MM.1S (cell line): Measurements from ENCODE around the gene PACRG.

Source experiments
- DNase-seq: peaks from one replicate; pipeline ENCODE4 v3.0.0-alpha.2; 2015
- H2AFZ ChIP-seq: fragments of 300-600 bp; sonication (generic); 2 replicates; pipeline ENCODE4 v1.6.0; 2016; ENCODE audit warnings: antibody characterized with exemption, low read length
- H3F3A ChIP-seq: fragments of 300-600 bp; sonication (generic); 2 replicates; pipeline ENCODE4 v1.6.1; 2016; ENCODE audit warnings: mild to moderate bottlenecking, antibody characterized with exemption, low read length, moderate library complexity, mixed read lengths; ENCODE audit not compliant: insufficient read depth
- H3K27ac ChIP-seq: fragments of 300-600 bp; sonication (generic); 2 replicates; pipeline ENCODE4 v1.5.1; 2016; ENCODE audit warnings: mild to moderate bottlenecking, low read length
- H3K27me3 ChIP-seq: fragments of 300-600 bp; sonication (generic); replicated peaks from 2 replicates; pipeline ENCODE4 v1.6.0; 2016; ENCODE audit warnings: low read length; ENCODE audit not compliant: insufficient read depth
- H3K36me3 ChIP-seq: fragments of 300-600 bp; sonication (generic); replicated peaks from 2 replicates; pipeline ENCODE4 v1.6.1; 2016; ENCODE audit warnings: mild to moderate bottlenecking, low read length, mixed read lengths; ENCODE audit not compliant: insufficient read depth
- H3K4me1 ChIP-seq: fragments of 300-600 bp; sonication (generic); 2 replicates; pipeline ENCODE4 v1.6.1; 2016; ENCODE audit warnings: low read length, mixed read lengths
- H3K4me2 ChIP-seq: fragments of 300-600 bp; sonication (generic); 2 replicates; pipeline ENCODE4 v1.6.0; 2016; ENCODE audit warnings: low read depth, low read length
- H3K4me3 ChIP-seq: fragments of 300-600 bp; sonication (generic); 2 replicates; pipeline ENCODE4 v1.5.1; 2016; ENCODE audit warnings: low read length, mixed read lengths
- H3K79me2 ChIP-seq: fragments of 300-600 bp; sonication (generic); 2 replicates; pipeline ENCODE4 v1.6.1; 2016; ENCODE audit warnings: mixed run types, low read length, mixed read lengths
- H3K9ac ChIP-seq: fragments of 300-600 bp; sonication (generic); 2 replicates; pipeline ENCODE4 v1.6.1; 2016; ENCODE audit warnings: low read length, mixed read lengths
- H3K9me2 ChIP-seq: fragments of 300-600 bp; sonication (generic); replicated peaks from 2 replicates; pipeline ENCODE4 v1.6.1; 2016; ENCODE audit warnings: mild to moderate bottlenecking, low read length, mixed read lengths; ENCODE audit not compliant: insufficient read depth
- H3K9me3 ChIP-seq: fragments of 300-600 bp; sonication (generic); replicated peaks from 2 replicates; pipeline ENCODE4 v1.6.1; 2016; ENCODE audit warnings: mild to moderate bottlenecking, low read length, mixed read lengths; ENCODE audit not compliant: insufficient read depth
- H4K20me1 ChIP-seq: fragments of 300-600 bp; sonication (generic); 2 replicates; pipeline ENCODE4 v1.6.1; 2016; ENCODE audit warnings: mild to moderate bottlenecking, low read length, moderate library complexity, mixed read lengths; ENCODE audit not compliant: insufficient read depth
- CTCF ChIP-seq: fragments of 300-600 bp; sonication (generic); IDR thresholded peaks from 2 replicates; pipeline ENCODE4 v1.5.1; 2016; ENCODE audit warnings: antibody characterized with exemption, low read length, mixed read lengths
- EZH2 ChIP-seq: fragments of 300-600 bp; sonication (generic); optimal IDR thresholded peaks from 2 replicates; pipeline ENCODE3; 2017; ENCODE audit warnings: low read depth, mild to moderate bottlenecking, antibody characterized with exemption, low read length, mixed read lengths
- EZH2phosphoT487 ChIP-seq: fragments of 300-600 bp; sonication (generic); IDR thresholded peaks from 2 replicates; pipeline ENCODE4 v1.6.1; 2018; ENCODE audit warnings: antibody characterized with exemption, low read length

Gene PACRG

GRCh38 chr6:163080228-163080627 lies 352.5 kb downstream of the PACRG start:
- TF ChIP-seq CTCF (no peak), EZH2phosphoT487 (no peak), EZH2 (no peak)
- Histone ChIP-seq H3K79me2 (no peaks in the 10 kb centered on the region), H3K27me3 (no peaks in the 10 kb centered on the region), H3F3A (no peaks in the 10 kb centered on the region), H3K4me2 (no peak overlapping the region), H3K4me3 (no peak overlapping the region), H3K36me3 (no peaks in the 10 kb centered on the region), H3K4me1 (no peaks in the 10 kb centered on the region), H3K27ac (no peak overlapping the region), H3K9me2 (no peaks in the 10 kb centered on the region), H4K20me1 (no peaks in the 10 kb centered on the region), H2AFZ (no peak overlapping the region), H3K9ac (no peak overlapping the region), H3K9me3 (no peaks in the 10 kb centered on the region)
- no peak for DNase-seq

DNA sequence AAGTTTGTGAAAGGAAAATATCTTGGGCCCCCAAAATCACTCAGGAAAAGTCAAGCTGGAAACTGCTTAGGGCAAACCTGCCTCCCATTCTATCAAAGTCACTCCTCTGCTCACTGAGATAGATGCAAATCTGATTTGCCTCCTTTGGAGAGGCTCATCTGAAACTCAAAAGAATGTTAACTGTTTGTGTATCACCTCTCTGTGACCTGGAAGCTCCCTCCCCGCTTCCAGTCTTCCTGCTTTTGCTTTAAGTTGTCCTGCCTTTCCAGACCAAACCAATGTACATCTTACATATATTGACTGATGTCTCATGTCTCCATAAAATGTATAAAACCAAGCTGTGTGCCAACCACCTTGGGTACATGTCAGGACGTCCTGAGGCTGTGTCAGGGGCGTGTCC lies 355.4 kb downstream of the PACRG start:
- Histone ChIP-seq H2AFZ (no peak overlapping the region), H3K9me2 (no peaks in the 10 kb centered on the region), H3K36me3 (no peaks in the 10 kb centered on the region), H3K4me2 (no peak overlapping the region), H3K4me3 (no peak overlapping the region), H3K79me2 (no peaks in the 10 kb centered on the region), H3K9me3 (no peaks in the 10 kb centered on the region), H3K27me3 (no peaks in the 10 kb centered on the region), H3K4me1 (no peaks in the 10 kb centered on the region), H3K27ac (no peak overlapping the region), H4K20me1 (no peaks in the 10 kb centered on the region), H3K9ac (no peak overlapping the region), H3F3A (no peaks in the 10 kb centered on the region)
- DNase-seq = no peak
- TF ChIP-seq CTCF (no peak), EZH2 (no peak), EZH2phosphoT487 (no peak)

DNA sequence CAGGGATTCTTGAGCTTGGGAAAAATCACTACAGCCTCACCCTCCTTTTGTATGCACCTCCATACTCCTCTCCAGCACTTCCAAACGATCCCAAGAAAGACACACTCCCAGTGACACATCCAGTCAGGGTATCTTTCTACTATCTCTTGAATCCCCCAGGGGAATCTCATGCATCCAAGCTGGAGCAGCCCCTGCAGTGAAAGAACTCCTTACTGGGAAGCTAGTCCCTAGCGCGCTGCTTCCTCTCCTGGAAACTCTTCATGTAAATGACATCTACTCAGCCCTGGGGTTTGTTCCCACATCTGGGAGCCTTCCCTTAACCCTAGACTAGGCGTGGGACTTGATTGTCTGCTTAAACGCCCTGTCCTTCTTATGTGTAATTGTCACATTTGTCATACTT lies 357.7 kb downstream of the PACRG start:
- no peaks in the 10 kb centered on the region for H3K9me3 ChIP-seq
- H3K9ac ChIP-seq = no peak overlapping the region
- no peaks in the 10 kb centered on the region for H3K9me2 ChIP-seq
- TF ChIP-seq EZH2 (no peak), CTCF (no peak), EZH2phosphoT487 (no peak)
- H3K4me2 ChIP-seq = no peak overlapping the region
- no peaks in the 10 kb centered on the region for H3K36me3 ChIP-seq
- H4K20me1 ChIP-seq = no peaks in the 10 kb centered on the region
- H3K4me3 ChIP-seq = no peak overlapping the region
- no peak overlapping the region for H2AFZ ChIP-seq
- no peaks in the 10 kb centered on the region for H3F3A ChIP-seq
- H3K4me1 ChIP-seq = no peaks in the 10 kb centered on the region
- H3K27ac ChIP-seq = no peak overlapping the region
- no peak for DNase-seq
- H3K27me3 ChIP-seq = no peaks in the 10 kb centered on the region
- H3K79me2 ChIP-seq = no peaks in the 10 kb centered on the region
